Activated naive CD4-positive, alpha-beta T cell treated with anti-CD3 and anti-CD28 coated beads, Interleukin-2, amount 10 ng/mL, durations not matched to agents 7 days and 5 days (primary cell): ENCODE data around the gene DIS3L2.
"Not testable (repeated sequence)": the region's sequence is repeated elsewhere in the genome, so short reads cannot be mapped to it uniquely, and the experiment has no call there.

Experiments used
- CTCF ChIA-PET: fragments of 350-600 bp; sonication (Branson Sonifier 250); formaldehyde crosslinking; loops from one replicate; lab custom pipeline; 2021; ENCODE audit warnings: antibody characterized with exemption; lab: Charles Lee
- DNase-seq: peaks from one replicate; pipeline ENCODE4 v3.0.0-alpha.2; 2020
- H3K27ac Mint-ChIP-seq: one replicate; pipeline ENCODE4 v1.8.0; 2021; ENCODE audit warnings: mild to moderate bottlenecking, moderate library complexity, mixed read lengths
- H3K27me3 Mint-ChIP-seq: one replicate; pipeline ENCODE4 v1.8.0; 2021; ENCODE audit warnings: mild to moderate bottlenecking, mixed read lengths
- H3K36me3 Mint-ChIP-seq: one replicate; pipeline ENCODE4 v1.8.0; 2021; ENCODE audit warnings: mixed read lengths
- H3K4me1 Mint-ChIP-seq: one replicate; pipeline ENCODE4 v1.8.0; 2021; ENCODE audit warnings: mixed read lengths
- H3K4me3 Mint-ChIP-seq: one replicate; pipeline ENCODE4 v1.8.0; 2021; ENCODE audit warnings: mild to moderate bottlenecking, moderate library complexity, mixed read lengths
- H3K9me3 Mint-ChIP-seq: one replicate; pipeline ENCODE4 v1.8.0; 2021; ENCODE audit warnings: mixed read lengths

DIS3L2 gene

DNA sequence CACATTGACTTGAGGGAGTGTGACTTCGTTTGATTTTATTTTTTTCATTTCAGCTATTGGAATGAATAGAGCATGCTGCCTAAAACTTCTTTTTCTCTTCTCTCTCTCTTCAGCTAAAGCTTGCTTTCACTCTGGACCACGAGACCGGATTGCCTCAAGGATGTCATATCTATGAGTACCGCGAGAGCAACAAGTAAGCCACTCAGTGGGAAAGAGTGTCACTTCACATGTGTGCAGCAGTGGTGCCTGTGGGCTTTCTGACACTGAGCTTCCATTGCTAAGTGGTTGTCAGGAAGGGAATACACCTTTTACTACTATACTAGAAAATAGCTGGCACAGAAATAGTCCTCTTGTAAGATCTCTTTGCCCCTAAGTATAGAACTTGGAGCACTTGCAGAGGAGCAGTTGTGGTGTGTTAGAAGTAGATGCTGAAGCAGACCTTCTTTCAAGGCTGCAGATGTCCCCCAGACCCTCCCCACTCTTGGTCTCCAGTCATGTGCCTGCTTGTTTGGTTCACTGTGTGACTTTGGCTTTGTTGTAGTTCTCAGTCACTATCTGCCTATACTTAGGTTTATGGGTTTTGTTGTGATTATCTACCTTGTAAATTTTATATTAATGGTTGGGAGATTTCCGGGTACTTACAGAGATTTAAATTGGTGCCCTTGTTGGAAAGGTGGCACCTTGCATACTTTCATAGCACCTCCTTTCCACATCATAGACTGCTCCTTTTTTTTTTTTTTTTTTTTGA is 338.6 kb downstream of the DIS3L2 start:
- Mint-ChIP-seq H3K4me1 (peaks cover 16% of the 10 kb centered on the region), H3K4me3 (no peak overlapping the region), H3K27me3 (no peaks in the 10 kb centered on the region), H3K27ac (no peak overlapping the region), H3K9me3 (no peaks in the 10 kb centered on the region), H3K36me3 (peaks cover 13% of the 10 kb centered on the region)
- CTCF ChIA-PET: interaction anchor here (2.0 kb wide), 1 partner anchor 8 kb away, joined by 9 read pairs; no protein-coding TSS in a partner anchor
- no peak for DNase-seq

DNA sequence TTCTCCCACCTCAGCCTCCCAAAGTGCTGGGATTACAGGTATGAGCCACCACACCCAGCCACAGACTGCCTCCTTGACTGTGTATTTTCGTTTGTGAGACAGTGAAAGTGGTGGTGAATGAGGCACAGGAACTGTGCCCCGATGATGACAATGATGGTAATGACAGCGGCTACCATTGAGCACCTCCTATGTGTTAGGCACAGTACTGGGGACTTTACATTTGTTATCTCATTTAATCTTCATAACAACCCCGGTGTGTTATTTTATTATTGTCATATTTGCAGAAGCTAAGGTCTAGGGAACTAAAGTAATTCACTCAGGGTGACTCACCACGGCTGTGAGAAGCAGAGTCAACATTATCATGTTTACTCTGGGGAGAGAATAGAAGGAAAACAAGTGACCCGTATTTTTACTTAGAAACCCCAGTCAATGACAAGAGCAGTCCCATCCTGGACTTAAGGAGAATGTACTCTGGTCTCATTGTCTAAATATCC is 339.4 kb downstream of the DIS3L2 start:
- Mint-ChIP-seq H3K27me3 (no peaks in the 10 kb centered on the region), H3K9me3 (no peaks in the 10 kb centered on the region), H3K36me3 (peaks cover 13% of the 10 kb centered on the region), H3K4me3 (no peak overlapping the region), H3K27ac (no peak overlapping the region), H3K4me1 (peaks cover 16% of the 10 kb centered on the region)
- no peak for DNase-seq
- CTCF ChIA-PET: interaction anchor here (0.7 to 2.0 kb wide), 3 partner anchors 8 to 118 kb away, joined by 3 to 9 read pairs (median 6); no protein-coding TSS in a partner anchor

DNA sequence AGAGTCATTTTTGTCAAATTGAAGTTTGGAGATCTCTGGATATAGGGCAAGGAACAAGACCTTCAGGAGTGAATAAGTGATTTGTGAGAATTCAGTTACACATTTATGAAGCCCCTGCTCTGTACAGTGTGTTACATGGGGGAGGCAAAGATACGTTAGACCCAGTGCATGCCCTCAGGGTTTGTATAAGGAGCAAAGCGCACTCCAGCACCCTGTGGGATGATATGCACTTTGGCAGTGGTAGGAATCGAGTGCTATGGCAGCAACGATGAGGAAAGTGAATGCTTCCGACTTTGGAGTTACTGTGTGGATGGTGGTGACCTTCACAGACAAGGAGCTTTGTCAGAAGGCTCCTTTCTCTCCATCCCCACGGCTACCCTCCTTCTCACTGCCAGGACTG is 342.7 kb downstream of the DIS3L2 start:
- Mint-ChIP-seq H3K36me3 (peaks cover 20% of the 10 kb centered on the region), H3K4me1 (peaks cover 33% of the 10 kb centered on the region), H3K4me3 (no peak overlapping the region), H3K9me3 (no peaks in the 10 kb centered on the region), H3K27me3 (no peaks in the 10 kb centered on the region), H3K27ac (no peak overlapping the region)
- DNase-seq: no peak
- CTCF ChIA-PET: interaction anchor here (0.9 kb wide), 1 partner anchor 10 kb away, joined by 3 read pairs; no protein-coding TSS in a partner anchor

DNA sequence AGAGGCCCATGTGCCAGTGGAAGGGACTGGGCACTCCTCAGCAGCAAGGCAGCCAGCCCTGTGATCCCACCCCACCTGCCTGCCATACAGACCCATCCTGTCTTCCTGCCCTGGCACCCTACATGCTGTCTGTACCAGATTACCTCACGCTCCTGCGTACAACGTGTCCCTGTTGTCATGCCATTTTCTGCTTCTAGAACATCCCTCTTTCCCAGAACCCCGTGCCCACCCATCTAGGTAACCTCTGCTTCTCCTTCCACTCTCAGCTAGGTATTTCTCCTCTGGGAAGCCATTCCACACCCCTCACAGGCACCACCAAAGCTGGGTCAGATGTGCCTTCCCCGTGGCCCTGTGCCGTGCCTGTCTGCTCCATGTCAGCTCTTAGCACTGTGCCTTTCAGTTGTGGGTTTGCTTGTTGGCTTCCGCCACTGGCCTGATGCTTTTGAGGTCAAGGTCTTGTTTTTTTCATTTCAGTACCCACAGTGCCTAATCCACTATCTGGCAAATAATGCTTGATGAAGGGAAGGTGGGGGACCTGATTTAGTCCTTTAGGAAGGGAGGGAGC is 345.3 kb downstream of the DIS3L2 start:
- Mint-ChIP-seq H3K4me1 (peaks cover 48% of the 10 kb centered on the region), H3K36me3 (peaks cover 12% of the 10 kb centered on the region), H3K27ac (peak overlapping the region; percentile 11), H3K4me3 (no peak overlapping the region), H3K9me3 (no peaks in the 10 kb centered on the region), H3K27me3 (no peaks in the 10 kb centered on the region)
- CTCF ChIA-PET: interaction anchor here (0.5 to 6.5 kb wide), 4 partner anchors 9 to 124 kb away, joined by 3 to 50 read pairs (median 4); no protein-coding TSS in a partner anchor
- no peak for DNase-seq

DNA sequence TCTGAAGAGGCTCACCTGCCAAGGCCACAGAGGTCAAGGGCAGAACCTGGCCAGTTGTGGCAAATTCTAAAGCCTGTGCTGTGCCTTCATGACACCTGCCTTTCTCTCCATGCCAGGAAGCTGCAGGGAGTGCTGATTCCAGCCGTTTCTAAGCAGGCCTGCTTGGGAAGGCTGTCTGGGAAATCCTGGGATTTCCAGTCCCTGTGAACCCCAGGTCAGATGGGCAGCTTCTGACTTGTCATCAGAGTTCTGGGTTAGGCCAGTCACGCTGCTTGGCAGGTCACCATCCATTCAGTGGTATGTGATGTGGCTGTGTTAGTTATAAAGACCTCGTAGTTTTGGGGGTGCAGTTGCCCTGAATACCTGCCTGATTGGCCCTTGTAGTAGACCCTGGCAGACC is 346.3 kb downstream of the DIS3L2 start:
- peak overlapping the region; percentile 63 for H3K27ac Mint-ChIP-seq
- H3K36me3 Mint-ChIP-seq: peaks cover 19% of the 10 kb centered on the region
- H3K4me3 Mint-ChIP-seq: no peak overlapping the region
- H3K27me3 Mint-ChIP-seq: no peaks in the 10 kb centered on the region
- DNase-seq: no peak
- peaks cover 5% of the 10 kb centered on the region for H3K9me3 Mint-ChIP-seq
- H3K4me1 Mint-ChIP-seq: peaks cover 55% of the 10 kb centered on the region
- CTCF ChIA-PET: interaction anchor here (6.5 kb wide), 1 partner anchor 15 kb away, joined by 50 read pairs; no protein-coding TSS in a partner anchor

DNA sequence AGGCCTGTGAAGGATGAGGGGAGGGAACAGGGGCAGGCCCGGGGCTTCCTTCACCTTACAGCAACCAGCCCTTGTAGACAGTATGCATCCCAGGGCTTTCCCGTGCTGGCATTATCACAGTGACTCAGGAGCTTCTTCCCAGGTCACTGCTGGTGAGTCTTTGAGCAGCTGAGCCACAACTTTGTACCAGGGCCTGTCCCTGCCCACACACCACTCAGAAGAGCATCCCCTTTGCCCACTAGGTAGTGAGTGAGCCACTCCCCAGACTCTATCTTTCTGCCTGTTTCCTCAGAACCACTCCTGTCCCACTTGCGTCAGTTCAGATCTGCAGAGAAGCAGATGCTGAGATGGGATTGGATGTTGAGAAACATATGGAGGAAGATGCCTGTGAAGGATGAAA is 347.5 kb downstream of the DIS3L2 start:
- peaks cover 28% of the 10 kb centered on the region for H3K36me3 Mint-ChIP-seq
- peaks cover 13% of the 10 kb centered on the region for H3K9me3 Mint-ChIP-seq
- no peak overlapping the region for H3K4me3 Mint-ChIP-seq
- DNase-seq: no peak
- H3K27ac Mint-ChIP-seq: peak overlapping the region; percentile 93
- CTCF ChIA-PET: interaction anchor here (0.8 to 6.5 kb wide), 2 partner anchors 16 to 18 kb away, joined by 3 to 50 read pairs; no protein-coding TSS in a partner anchor
- H3K27me3 Mint-ChIP-seq: no peaks in the 10 kb centered on the region
- peaks cover 65% of the 10 kb centered on the region for H3K4me1 Mint-ChIP-seq

DNA sequence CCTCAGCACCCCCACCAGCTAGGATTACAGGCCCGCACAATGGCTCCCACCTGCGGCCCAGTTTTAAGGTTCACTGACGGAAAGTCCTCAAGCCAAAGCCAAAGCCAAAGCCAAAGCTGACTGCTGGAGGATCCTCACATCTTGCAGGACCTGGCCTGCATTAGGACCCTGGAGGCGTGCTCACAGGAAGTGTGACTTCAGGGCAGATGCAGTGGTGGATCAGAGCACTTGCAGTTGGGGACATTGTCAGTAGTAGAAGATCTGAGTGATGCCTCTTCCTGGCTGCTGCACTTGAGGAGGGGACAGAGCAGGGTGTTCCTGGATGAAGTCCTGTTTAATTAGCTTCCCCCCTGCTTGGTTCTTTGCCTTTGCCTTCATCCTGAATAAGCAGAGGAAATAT is 348.1 kb downstream of the DIS3L2 start:
- Mint-ChIP-seq H3K9me3 (peaks cover 14% of the 10 kb centered on the region), H3K27me3 (no peaks in the 10 kb centered on the region), H3K4me3 (no peak overlapping the region), H3K4me1 (peaks cover 71% of the 10 kb centered on the region), H3K27ac (peak overlapping the region; percentile 93), H3K36me3 (peaks cover 33% of the 10 kb centered on the region)
- peak; percentile 61 for DNase-seq
- CTCF ChIA-PET: interaction anchor here (0.9 to 6.5 kb wide), 7 partner anchors 11 to 402 kb away, joined by 3 to 50 read pairs (median 4); no protein-coding TSS in a partner anchor

DNA sequence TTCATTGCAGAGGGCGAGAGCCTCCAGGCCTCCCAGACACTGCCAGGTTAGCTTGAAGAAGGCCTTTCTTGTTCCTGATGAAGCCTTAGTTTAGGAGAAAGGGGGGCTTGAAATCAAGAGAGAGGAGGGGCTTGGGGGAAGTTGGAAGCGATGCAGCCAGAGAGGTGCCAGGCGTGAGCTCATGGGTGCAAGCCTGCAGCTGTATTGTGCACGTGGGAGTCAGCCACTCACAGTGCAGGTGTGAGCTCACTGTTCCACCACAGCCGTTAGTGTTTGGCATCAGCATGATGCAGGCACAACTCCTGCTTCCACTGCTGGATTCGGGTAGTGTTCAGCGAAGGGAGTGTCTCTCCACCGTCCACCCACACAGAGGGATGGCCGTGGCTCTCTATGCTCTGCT is 348.6 kb downstream of the DIS3L2 start:
- CTCF ChIA-PET: interaction anchor here (0.9 to 6.5 kb wide), 7 partner anchors 11 to 403 kb away, joined by 3 to 50 read pairs (median 4); no protein-coding TSS in a partner anchor
- H3K27me3 Mint-ChIP-seq: no peaks in the 10 kb centered on the region
- peak overlapping the region; percentile 93 for H3K27ac Mint-ChIP-seq
- H3K4me3 Mint-ChIP-seq: peak overlapping the region; percentile 11
- H3K9me3 Mint-ChIP-seq: peaks cover 17% of the 10 kb centered on the region
- H3K36me3 Mint-ChIP-seq: peaks cover 36% of the 10 kb centered on the region
- peak; percentile 51 for DNase-seq
- peaks cover 77% of the 10 kb centered on the region for H3K4me1 Mint-ChIP-seq

DNA sequence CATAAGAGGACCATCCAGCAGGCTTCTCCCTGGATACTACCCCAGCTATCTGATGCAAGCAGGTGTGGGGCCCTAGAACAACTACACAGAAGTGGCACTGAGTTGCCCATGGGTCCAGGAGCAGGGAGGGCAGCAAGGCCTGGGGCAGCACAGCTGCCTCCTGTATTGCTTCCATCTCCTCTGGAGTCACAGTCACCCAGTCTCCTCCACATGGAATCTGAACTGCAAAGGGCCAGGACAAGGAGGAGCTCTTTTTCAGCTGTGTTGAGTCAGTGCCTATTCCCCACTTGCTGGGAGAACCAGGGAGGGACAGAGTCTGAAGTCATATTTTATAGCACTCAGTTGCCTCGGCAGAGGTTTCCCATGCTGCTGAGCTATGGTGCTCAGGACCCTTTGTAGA is 349.2 kb downstream of the DIS3L2 start:
- H3K9me3 Mint-ChIP-seq: peaks cover 17% of the 10 kb centered on the region
- H3K4me1 Mint-ChIP-seq: peaks cover 82% of the 10 kb centered on the region
- DNase-seq: no peak
- peak overlapping the region; percentile 93 for H3K27ac Mint-ChIP-seq
- CTCF ChIA-PET: interaction anchor here (0.9 to 6.5 kb wide), 7 partner anchors 10 to 403 kb away, joined by 3 to 50 read pairs (median 4); no protein-coding TSS in a partner anchor
- peaks cover 38% of the 10 kb centered on the region for H3K36me3 Mint-ChIP-seq
- no peaks in the 10 kb centered on the region for H3K27me3 Mint-ChIP-seq
- no peak overlapping the region for H3K4me3 Mint-ChIP-seq

DNA sequence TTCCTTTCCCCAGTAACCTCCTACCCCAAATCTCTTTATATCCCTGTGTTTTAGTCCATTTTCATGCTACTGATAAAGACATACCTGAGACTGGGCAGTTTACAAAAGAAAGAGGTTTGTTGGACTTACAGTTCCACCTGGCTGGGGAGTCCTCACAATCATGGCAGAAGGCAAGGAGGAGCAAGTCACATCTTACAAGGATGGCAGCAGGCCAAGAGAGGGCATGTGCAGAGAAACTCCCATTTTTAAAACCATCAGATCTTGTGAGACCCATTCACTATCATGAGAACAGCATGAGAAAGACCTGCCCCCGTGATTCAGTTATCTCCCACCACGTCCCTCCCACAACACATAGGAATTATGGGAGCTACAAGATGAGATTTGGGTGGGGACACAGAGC is 352.1 kb downstream of the DIS3L2 start:
- H3K4me3 Mint-ChIP-seq, DNase-seq, H3K27me3 Mint-ChIP-seq: not testable (repeated sequence)
- peak overlapping the region; percentile 96 for H3K27ac Mint-ChIP-seq
- peaks cover 35% of the 10 kb centered on the region for H3K36me3 Mint-ChIP-seq
- peaks cover 92% of the 10 kb centered on the region for H3K4me1 Mint-ChIP-seq
- H3K9me3 Mint-ChIP-seq: peaks cover 17% of the 10 kb centered on the region
- CTCF ChIA-PET: interaction anchor here (3.5 kb wide), 1 partner anchor 21 kb away, joined by 31 read pairs; no protein-coding TSS in a partner anchor

DNA sequence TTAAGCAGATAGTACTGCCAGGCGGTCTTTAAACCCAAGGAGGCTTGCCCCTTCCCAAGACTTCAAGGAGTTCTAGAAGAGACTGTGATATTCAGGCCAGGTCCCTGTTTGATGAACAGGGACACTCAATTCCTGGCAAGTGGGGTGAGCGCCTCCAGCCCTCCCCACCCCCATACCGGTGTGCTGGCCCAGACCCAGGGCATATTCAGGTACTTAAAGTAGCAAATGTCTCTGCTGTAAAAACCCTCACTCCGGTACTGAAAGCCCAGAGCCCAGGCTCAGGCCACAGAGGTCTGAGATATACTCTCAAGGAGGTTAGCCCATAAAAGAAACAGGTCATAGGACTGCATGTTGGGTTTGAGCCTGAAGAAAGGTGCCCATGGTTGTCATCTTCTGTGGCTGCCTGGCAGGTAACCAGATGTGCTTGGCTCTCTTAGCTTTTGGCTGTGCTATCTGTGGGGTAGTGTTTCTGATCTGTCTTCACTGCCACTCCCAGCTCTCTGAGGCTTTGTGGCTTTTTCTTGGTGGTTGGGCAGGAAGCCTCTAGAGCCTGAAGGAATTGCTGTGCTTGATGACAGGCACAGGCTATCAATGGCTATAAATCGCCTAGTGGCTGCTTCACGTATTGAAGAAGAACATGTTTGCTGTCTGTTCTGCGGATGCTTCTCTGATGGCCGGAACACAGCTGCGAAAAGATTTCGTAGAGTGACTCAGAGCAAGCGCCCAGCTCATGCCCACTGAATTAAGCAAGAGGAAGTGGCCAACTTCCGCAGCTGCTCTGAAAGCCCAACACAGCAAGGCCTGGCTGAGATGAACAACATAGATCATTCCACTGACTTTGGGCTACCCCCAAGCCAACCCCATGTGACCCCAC is 353.8 kb downstream of the DIS3L2 start:
- peak; percentile 88 for DNase-seq
- H3K27me3 Mint-ChIP-seq: no peaks in the 10 kb centered on the region
- peak overlapping the region; percentile 47 for H3K4me3 Mint-ChIP-seq
- peaks cover 17% of the 10 kb centered on the region for H3K9me3 Mint-ChIP-seq
- peak overlapping the region; percentile 96 for H3K27ac Mint-ChIP-seq
- H3K4me1 Mint-ChIP-seq: peaks cover 92% of the 10 kb centered on the region
- H3K36me3 Mint-ChIP-seq: peaks cover 39% of the 10 kb centered on the region
- CTCF ChIA-PET: interaction anchor here (0.8 to 3.5 kb wide), 12 partner anchors 10 to 415 kb away, joined by 3 to 31 read pairs (median 3); no protein-coding TSS in a partner anchor

DNA sequence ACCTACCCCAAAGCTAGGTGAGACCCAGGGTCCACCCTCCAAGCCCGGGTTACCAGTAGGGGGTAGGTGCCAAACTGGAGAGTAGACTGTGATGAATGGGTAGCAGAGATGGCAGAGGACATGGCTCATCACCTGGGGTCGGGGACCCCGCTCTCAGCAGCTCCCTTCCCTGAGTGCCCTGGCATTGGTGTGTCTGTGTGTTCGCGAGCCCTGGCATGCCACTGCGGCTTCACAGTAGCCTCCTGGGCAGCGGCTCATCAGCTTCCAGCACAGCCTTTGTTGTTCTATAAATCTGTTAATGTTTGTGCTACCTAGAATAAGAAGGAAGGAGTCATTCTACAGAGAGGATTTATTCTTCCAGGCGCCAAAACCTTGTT is 354.4 kb downstream of the DIS3L2 start:
- Mint-ChIP-seq H3K27me3 (no peaks in the 10 kb centered on the region), H3K4me1 (peaks cover 92% of the 10 kb centered on the region), H3K36me3 (peaks cover 38% of the 10 kb centered on the region), H3K27ac (peak overlapping the region; percentile 96), H3K9me3 (peaks cover 17% of the 10 kb centered on the region), H3K4me3 (peak overlapping the region; percentile 47)
- CTCF ChIA-PET: interaction anchor here (0.8 to 3.5 kb wide), 10 partner anchors 10 to 415 kb away, joined by 3 to 31 read pairs (median 4); no protein-coding TSS in a partner anchor
- no peak for DNase-seq
